K562 (cell line): ENCODE results near the gene AAK1. TPM values are rescaled to one million over a fixed set of nuclear protein-coding genes. Genes with fewer than 3 reads are reported as not detected.

Experiments used
- BHLHE40 ChIP-seq: IDR thresholded peaks from 2 replicates; pipeline ENCODE4 v1.6.1; 2011; ENCODE audit warnings: low read length, improper control_type of control experiment
- CEBPG ChIP-seq, 3 experiments: fragments of 200-800 bp in 1 of 3; sonication (Bioruptor generic) in 1 of 3; sonication (generic) in 1 of 3; formaldehyde crosslinking in 1 of 3; IDR thresholded peaks in 2 of 3; conservative IDR thresholded peaks in 1 of 3; 2 replicates each; pipeline versions ENCODE4 v1.6.1 to v1.8.0; 2016 to 2022; ENCODE audit warnings: missing compliant biosample characterization in 2 of 3, missing genetic modification characterization in 2 of 3, mild to moderate bottlenecking in 1 of 3, missing genetic modification reagents in 1 of 3
- CSDE1 ChIP-seq, 2 experiments: fragments of 450-650 bp; IDR thresholded peaks; 2 replicates each; pipeline ENCODE4 v1.6.1; 2016; ENCODE audit warnings: mild to moderate bottlenecking in 1 of 2
- FOXM1 ChIP-seq, 2 experiments: fragments of 450-650 bp in 1 of 2; sonication (generic) in 1 of 2; formaldehyde crosslinking in 1 of 2; IDR thresholded peaks; 2 replicates each; pipeline versions ENCODE4 v1.6.1 to v1.9.0; 2017 to 2022; ENCODE audit warnings: low read depth in 2 of 2, mild to moderate bottlenecking in 2 of 2, missing genetic modification reagents in 1 of 2, moderate library complexity in 1 of 2
- FUS ChIP-seq: fragments of 200-400 bp; formaldehyde crosslinking; optimal IDR thresholded peaks from 2 replicates; pipeline ENCODE3; 2017; ENCODE audit warnings: low read depth, low read length
- MYBL2 ChIP-seq, 2 experiments: fragments of 450-650 bp in 1 of 2; sonication (generic) in 1 of 2; formaldehyde crosslinking in 1 of 2; IDR thresholded peaks; 2 replicates each; pipeline versions ENCODE4 v1.6.1 to v1.8.1; 2017 to 2022; ENCODE audit warnings: borderline replicate concordance in 1 of 2, inconsistent platforms in 1 of 2, low read depth in 1 of 2, mild to moderate bottlenecking in 1 of 2, missing genetic modification reagents in 1 of 2, moderate library complexity in 1 of 2
- NR3C1 ChIP-seq: sonication (generic); formaldehyde crosslinking; IDR thresholded peaks from 2 replicates; pipeline ENCODE4 v1.8.1; 2022; ENCODE audit warnings: missing genetic modification reagents
- PCBP1 ChIP-seq: fragments of 200-400 bp; formaldehyde crosslinking; IDR thresholded peaks from 2 replicates; pipeline ENCODE4 v1.6.1; 2018; ENCODE audit warnings: mild to moderate bottlenecking, low read depth, low read length; ENCODE audit not compliant: poor library complexity, severe bottlenecking
- SLC30A9 ChIP-seq: fragments of 250-450 bp; sonication (Bioruptor Pico); IDR thresholded peaks from 2 replicates; pipeline ENCODE4 v1.8.0; 2022; ENCODE audit warnings: mild to moderate bottlenecking, moderate library complexity
- STAT6 ChIP-seq: sonication (generic); formaldehyde crosslinking; IDR thresholded peaks from 2 replicates; pipeline ENCODE4 v1.8.1; 2023; ENCODE audit warnings: mild to moderate bottlenecking, missing genetic modification reagents
- ZFX ChIP-seq: sonication (generic); formaldehyde crosslinking; IDR thresholded peaks from 2 replicates; pipeline ENCODE4 v1.8.0; 2022; ENCODE audit warnings: mild to moderate bottlenecking, missing genetic modification reagents, moderate library complexity
- ZNF143 ChIP-seq: sonication (generic); formaldehyde crosslinking; IDR thresholded peaks from 2 replicates; pipeline ENCODE4 v1.9.0; 2022; ENCODE audit warnings: mild to moderate bottlenecking, missing genetic modification reagents
- ZNF561 ChIP-seq: fragments of 450-650 bp; formaldehyde crosslinking; conservative IDR thresholded peaks from 2 replicates; pipeline ENCODE4 v1.4.0; 2020; ENCODE audit warnings: mild to moderate bottlenecking, moderate library complexity
- ZNF668 ChIP-seq: fragments of 250-450 bp; sonication (Bioruptor Pico); IDR thresholded peaks from 2 replicates; pipeline ENCODE4 v1.8.0; 2022; ENCODE audit warnings: mild to moderate bottlenecking, inconsistent platforms
- ZNF740 ChIP-seq, 3 experiments: fragments of 200-800 bp in 1 of 3; sonication (Bioruptor generic) in 1 of 3; sonication (generic) in 1 of 3; formaldehyde crosslinking in 1 of 3; IDR thresholded peaks; 2 replicates each; pipeline versions ENCODE4 v1.6.1 to v1.8.0; 2016 to 2022; ENCODE audit warnings: mild to moderate bottlenecking in 2 of 3, missing compliant biosample characterization in 2 of 3, missing genetic modification characterization in 2 of 3, missing genetic modification reagents in 1 of 3
- ZNF778 ChIP-seq: fragments of 450-650 bp; formaldehyde crosslinking; IDR thresholded peaks from 2 replicates; pipeline ENCODE4 v1.4.0; 2020; ENCODE audit warnings: mild to moderate bottlenecking, moderate library complexity
- ZNF79 ChIP-seq: fragments of 250-450 bp; sonication (Bioruptor Pico); IDR thresholded peaks from 2 replicates; pipeline ENCODE4 v1.4.0; 2020; ENCODE audit warnings: low read depth, mild to moderate bottlenecking, moderate library complexity
- polyA plus RNA-seq, 8 experiments: library from polyadenylated mRNA; depleted of rRNA in 4 of 8; stranded (reverse) in 5 of 8; unstranded in 3 of 8; fragments of >200 nt; fragmentation: Nextera tagmentation in 2 of 8; fragmentation: Illumina TruSeq in 1 of 8; extraction: Ambion mirVana in 2 of 8; extraction: Trizol in 1 of 8; gene quantifications; 2 replicates each; pipeline versions ENCODE4 v1.2.1 to v1.2.3, GENCODE V29; 2011 to 2014; ENCODE audit warnings: inconsistent platforms in 1 of 8, missing spikeins in 1 of 8
- total RNA-seq, 7 experiments: library from RNA; depleted of rRNA in 6 of 7; stranded (reverse); fragments of >200 nt in 6 of 7; fragmentation: Illumina TruSeq in 2 of 7; extraction: Trizol in 2 of 7; gene quantifications; 2 replicates each; pipeline versions ENCODE4 v1.2.1 to v1.2.3, GENCODE V29; 2011 to 2021; ENCODE audit warnings: low replicate concordance in 1 of 7
- TF ChIP-seq, protein P1 (sequence below): fragments of 450-650 bp; formaldehyde crosslinking; IDR thresholded peaks from 2 replicates; pipeline ENCODE4 v1.4.0; 2020; ENCODE audit warnings: mild to moderate bottlenecking

AAK1 gene
- total and polyA plus RNA-seq, 9 of the 15 experiments (the other 6 are each of a cell fraction or from before 2014, with no cell fraction given), result 0.89 to 17.1 (median 6.0) TPM

GRCh38 chr2:69643602-69644505 is at the start of gene AAK1 (continued):
- TF ChIP-seq STAT6 (CRISPR knock-in tag) (no peak), BHLHE40 (no peak), CEBPG (CRISPR knock-in tag; IDR thresholded peaks at IDR 0.05) (no peak), CEBPG (tag; conservative IDR thresholded peaks at IDR 0.05 in 1 of 2, IDR thresholded peaks at IDR 0.05 in 1 of 2) (no peak), PCBP1 (no peak), ZNF143 (CRISPR knock-in tag) (peak; percentile 85), NR3C1 (no peak), MYBL2 (IDR thresholded peaks at IDR 0.05; ENCODE audit: low read depth) (no peak), MYBL2 (CRISPR knock-in tag; IDR thresholded peaks at IDR 0.05; ENCODE audit: borderline replicate concordance) (no peak), ZNF79 (no peak), CSDE1 (IDR thresholded peaks at IDR 0.05) (no peak), FOXM1 (IDR thresholded peaks at IDR 0.05; ENCODE audit: low read depth) (no peak), FOXM1 (CRISPR knock-in tag; IDR thresholded peaks at IDR 0.05; ENCODE audit: low read depth) (no peak), ZNF778 (CRISPR knock-in tag) (no peak), FUS (peak; percentile 54), ZFX (CRISPR knock-in tag) (peak; percentile 94), ZNF561 (CRISPR knock-in tag) (no peak), SLC30A9 (CRISPR knock-in tag) (no peak), ZNF668 (no peak), ZNF740 (CRISPR knock-in tag; IDR thresholded peaks at IDR 0.05) (peak; percentile 85), ZNF740 (tag; IDR thresholded peaks at IDR 0.05) (peak in 1 of 2 experiments; percentile 88; a peak in 2 of 4 replicates)
- TF ChIP-seq, protein P1, sequence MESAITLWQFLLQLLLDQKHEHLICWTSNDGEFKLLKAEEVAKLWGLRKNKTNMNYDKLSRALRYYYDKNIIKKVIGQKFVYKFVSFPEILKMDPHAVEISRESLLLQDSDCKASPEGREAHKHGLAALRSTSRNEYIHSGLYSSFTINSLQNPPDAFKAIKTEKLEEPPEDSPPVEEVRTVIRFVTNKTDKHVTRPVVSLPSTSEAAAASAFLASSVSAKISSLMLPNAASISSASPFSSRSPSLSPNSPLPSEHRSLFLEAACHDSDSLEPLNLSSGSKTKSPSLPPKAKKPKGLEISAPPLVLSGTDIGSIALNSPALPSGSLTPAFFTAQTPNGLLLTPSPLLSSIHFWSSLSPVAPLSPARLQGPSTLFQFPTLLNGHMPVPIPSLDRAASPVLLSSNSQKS (CRISPR knock-in tag), result no peak
